Fibroblast of skin of scalp (primary cell): Measurements from ENCODE around the gene VCP. TPM values are rescaled to one million over a fixed set of nuclear protein-coding genes. Genes with fewer than 3 reads are reported as not detected.

Experiments
- DNase-seq: peaks from one replicate; pipeline ENCODE4 v3.0.0-alpha.2; 2013
- polyA plus RNA-seq, 2 experiments: library from polyadenylated mRNA; unstranded; fragments of 120-200 nt; gene quantifications; one replicate each; pipeline ENCODE4 v1.2.1, GENCODE V29; 2013; ENCODE audit not compliant: insufficient read length in 2 of 2

Gene VCP
- polyA plus RNA-seq (2013, experiment 1 of 2; ENCODE audit: insufficient read length): 264 TPM
- polyA plus RNA-seq (2013, experiment 2 of 2; ENCODE audit: insufficient read length): 265 TPM

- peak; percentile 100 for DNase-seq
Measured at GRCh38 chr9:35072461-35073278, at the start of gene VCP. Gene VCP, minus strand, starts transcription at chr9:35072625. Its CDS starts 272 bp downstream, at chr9:35072353.

- peak; percentile 95 for DNase-seq
Measured at GRCh38 chr9:35116898-35117551, 44.6 kb upstream of the VCP start.

GRCh38 chr9:35116539-35116897 lies 44.1 kb upstream of the VCP start:
- no peak for DNase-seq

GRCh38 chr9:35115680-35116538 lies 43.5 kb upstream of the VCP start, which contains the start of gene ATOSB:
Gene ATOSB, minus strand, starts transcription at chr9:35115862. Its CDS starts 7,588 bp downstream, at chr9:35108274.
- DNase-seq: peak; percentile 98

GRCh38 chr9:35114840-35115628 lies 42.6 kb upstream of the VCP start:
- peak; percentile 84 for DNase-seq

GRCh38 chr9:35114113-35114839 lies 41.9 kb upstream of the VCP start:
- peak; percentile 99 for DNase-seq

- peak; percentile 66 for DNase-seq
Measured at GRCh38 chr9:35112257-35113020, 40.0 kb upstream of the VCP start.

- DNase-seq: peak; percentile 99
Measured at GRCh38 chr9:35111001-35111933, 38.8 kb upstream of the VCP start.

- peak; percentile 63 for DNase-seq
Measured at GRCh38 chr9:35110327-35110761, 37.9 kb upstream of the VCP start.

GRCh38 chr9:35108946-35109575 lies 36.6 kb upstream of the VCP start:
- no peak for DNase-seq

GRCh38 chr9:35108461-35108860 lies 36.0 kb upstream of the VCP start:
- DNase-seq: no peak

GRCh38 chr9:35107297-35108290 lies 35.2 kb upstream of the VCP start:
- DNase-seq: no peak

GRCh38 chr9:35106343-35106730 lies 33.9 kb upstream of the VCP start:
- no peak for DNase-seq

- no peak for DNase-seq
Measured at GRCh38 chr9:35105571-35106342, 33.3 kb upstream of the VCP start.

GRCh38 chr9:35105126-35105525 lies 32.7 kb upstream of the VCP start:
- DNase-seq: no peak

GRCh38 chr9:35104586-35104985 lies 32.2 kb upstream of the VCP start:
- no peak for DNase-seq
